SK-N-SH treated with all-trans-retinoic acid at 6 μM for 48 hours (cell line): ENCODE data around the gene SBF2.
A peak's percentile ranks its signal among the peaks of the same experiment; 100 is the strongest.
"Not testable (repeated sequence)": the region's sequence is repeated elsewhere in the genome, so short reads cannot be mapped to it uniquely, and the experiment has no call there.

Source experiments
- ATAC-seq: fragments of 200-7000 bp; cut with Tn5 transposase; 3 replicates; pipeline ENCODE4 v1.9.1; 2020; ENCODE audit warnings: mild to moderate bottlenecking, moderate library complexity
- ARNTL ChIP-seq: fragments of 450-650 bp; formaldehyde crosslinking; IDR thresholded peaks from 2 replicates; pipeline ENCODE4 v1.5.0; 2020; ENCODE audit warnings: low read depth, mild to moderate bottlenecking, moderate library complexity, borderline replicate concordance
- BACH2 ChIP-seq: fragments of 250-450 bp; sonication (Bioruptor Pico); IDR thresholded peaks from 2 replicates; pipeline ENCODE4 v1.9.0; 2021; ENCODE audit warnings: mild to moderate bottlenecking, borderline replicate concordance
- CSRNP3 ChIP-seq: fragments of 250-450 bp; sonication (Bioruptor Pico); IDR thresholded peaks from 2 replicates; pipeline ENCODE4 v1.5.1; 2021; ENCODE audit warnings: mild to moderate bottlenecking, moderate library complexity
- ESRRG ChIP-seq: fragments of 250-450 bp; sonication (Bioruptor Pico); IDR thresholded peaks from 2 replicates; pipeline ENCODE4 v1.6.1; 2021; ENCODE audit warnings: mild to moderate bottlenecking
- GLIS3 ChIP-seq: fragments of 250-450 bp; sonication (Bioruptor Pico); IDR thresholded peaks from 2 replicates; pipeline ENCODE4 v1.5.0; 2020; ENCODE audit warnings: mild to moderate bottlenecking, moderate library complexity
- ISL1 ChIP-seq: fragments of 250-450 bp; sonication (Bioruptor Pico); IDR thresholded peaks from 2 replicates; pipeline ENCODE4 v2.1.2; 2022; ENCODE audit warnings: mild to moderate bottlenecking, moderate library complexity
- OSR1 ChIP-seq: fragments of 250-450 bp; sonication (Bioruptor Pico); IDR thresholded peaks from 2 replicates; pipeline ENCODE4 v1.8.0; 2022; ENCODE audit warnings: moderate library complexity, mild to moderate bottlenecking, inconsistent platforms
- PATZ1 ChIP-seq: fragments of 250-450 bp; sonication (Bioruptor Pico); IDR thresholded peaks from 2 replicates; pipeline ENCODE4 v1.8.0; 2020; ENCODE audit warnings: mild to moderate bottlenecking, moderate library complexity, borderline replicate concordance
- POU6F1 ChIP-seq: fragments of 250-450 bp; sonication (Bioruptor Pico); IDR thresholded peaks from 2 replicates; pipeline ENCODE4 v1.8.0; 2021; ENCODE audit warnings: low read depth, mild to moderate bottlenecking, moderate library complexity, borderline replicate concordance
- RARB ChIP-seq: fragments of 250-450 bp; sonication (Bioruptor Pico); IDR thresholded peaks from 2 replicates; pipeline ENCODE4 v1.8.0; 2021; ENCODE audit warnings: mild to moderate bottlenecking, moderate library complexity
- SNAI2 ChIP-seq: fragments of 250-450 bp; sonication (Bioruptor Pico); IDR thresholded peaks from 2 replicates; pipeline ENCODE4 v1.5.0; 2020; ENCODE audit warnings: mild to moderate bottlenecking, moderate library complexity
- TCF4 ChIP-seq: fragments of 250-450 bp; sonication (Bioruptor Pico); IDR thresholded peaks from 2 replicates; pipeline ENCODE4 v1.8.0; 2021; ENCODE audit warnings: mild to moderate bottlenecking, moderate library complexity, borderline replicate concordance
- TSHZ2 ChIP-seq: fragments of 250-450 bp; sonication (Bioruptor Pico); IDR thresholded peaks from 2 replicates; pipeline ENCODE4 v1.5.0; 2020; ENCODE audit warnings: mild to moderate bottlenecking, moderate library complexity
- ZC3H10 ChIP-seq: fragments of 250-450 bp; sonication (Bioruptor Pico); IDR thresholded peaks from 2 replicates; pipeline ENCODE4 v1.5.1; 2021; ENCODE audit warnings: mild to moderate bottlenecking, moderate library complexity
- ZFP3 ChIP-seq: fragments of 250-450 bp; sonication (Bioruptor Pico); IDR thresholded peaks from 2 replicates; pipeline ENCODE4 v1.5.0; 2020; ENCODE audit warnings: mild to moderate bottlenecking, moderate library complexity
- ZNF565 ChIP-seq: fragments of 450-650 bp; formaldehyde crosslinking; conservative IDR thresholded peaks from 2 replicates; pipeline ENCODE4 v1.5.0; 2020; ENCODE audit warnings: low read depth, mild to moderate bottlenecking, moderate library complexity
- ZNF70 ChIP-seq: fragments of 450-650 bp; formaldehyde crosslinking; IDR thresholded peaks from 2 replicates; pipeline ENCODE4 v1.5.0; 2020; ENCODE audit warnings: mild to moderate bottlenecking, moderate library complexity
- ZNF8 ChIP-seq: fragments of 450-650 bp; formaldehyde crosslinking; IDR thresholded peaks from 2 replicates; pipeline ENCODE4 v1.5.0; 2020; ENCODE audit warnings: mild to moderate bottlenecking, moderate library complexity

Gene SBF2

GRCh38 chr11:10261821-10262220 is 32.2 kb downstream of the SBF2 start:
- TF ChIP-seq ESRRG (CRISPR knock-in tag): no peak
- TF ChIP-seq PATZ1 (CRISPR knock-in tag): peak; percentile 34; the same call in 1 of the 2 replicates
- no peak for TF ChIP-seq CSRNP3 (CRISPR knock-in tag)
- no peak for TF ChIP-seq ZFP3
- peak; percentile 53 for TF ChIP-seq ISL1 (CRISPR knock-in tag)
- TF ChIP-seq, all 23 proteins: peak for 2
- ATAC-seq: peak; percentile 58

GRCh38 chr11:10257478-10257877 is 36.5 kb downstream of the SBF2 start:
- ATAC-seq: no peak
- TF ChIP-seq ISL1 (CRISPR knock-in tag) (no peak), SNAI2 (CRISPR knock-in tag) (no peak), TSHZ2 (CRISPR knock-in tag) (no peak), POU6F1 (CRISPR knock-in tag) (no peak), RARB (CRISPR knock-in tag) (no peak), ARNTL (no peak), PATZ1 (CRISPR knock-in tag) (no peak), ZNF565 (no peak), ZNF70 (no peak), OSR1 (CRISPR knock-in tag) (no peak)

GRCh38 chr11:10255388-10256125 is 38.5 kb downstream of the SBF2 start:
- TF ChIP-seq OSR1 (CRISPR knock-in tag) (no peak), TCF4 (CRISPR knock-in tag) (no peak), RARB (CRISPR knock-in tag) (no peak), ZC3H10 (CRISPR knock-in tag) (no peak), ISL1 (CRISPR knock-in tag) (no peak), ZNF8 (CRISPR knock-in tag) (no peak), BACH2 (no peak), GLIS3 (CRISPR knock-in tag) (no peak), POU6F1 (CRISPR knock-in tag) (no peak), SNAI2 (CRISPR knock-in tag) (no peak)
- no peak for ATAC-seq

GRCh38 chr11:10249448-10250131 is 44.4 kb downstream of the SBF2 start:
- ATAC-seq: not testable (repeated sequence)
